ENCODE results near the gene RETN. TPM values are rescaled to one million over a fixed set of nuclear protein-coding genes. Genes with fewer than 3 reads are reported as not detected.

Gene RETN
- total RNA-seq, 1 donor from 2014 or later = not detected

GRCh38 chr19:7709932-7710460 is 41.1 kb downstream of the RETN start:
- H3K36me3 ChIP-seq = no peaks in the 10 kb centered on the region
- intact Hi-C loops (cut with DNase I) = no loop called here
- H3K27ac ChIP-seq = no peak overlapping the region
- no peaks in the 10 kb centered on the region for H3K9me3 ChIP-seq
- TF ChIP-seq CTCF (IDR thresholded peaks at IDR 0.05) (no peak), POLR2AphosphoS5 (IDR thresholded peaks at IDR 0.05; ENCODE audit: insufficient read depth in 1 of 2, low read depth in 1 of 2) (no peak), POLR2A (IDR thresholded peaks at IDR 0.05) (no peak)
- no peaks in the 10 kb centered on the region for H3K27me3 ChIP-seq
- H3K4me1 ChIP-seq = no peaks in the 10 kb centered on the region
- no peak for DNase-seq (ENCODE audit: extremely low spot score in 2 of 2)
- H3K4me3 ChIP-seq = no peak overlapping the region

GRCh38 chr19:7710616-7711015 is 41.8 kb downstream of the RETN start:
- no peaks in the 10 kb centered on the region for H3K27me3 ChIP-seq
- no peaks in the 10 kb centered on the region for H3K9me3 ChIP-seq
- intact Hi-C loops (cut with DNase I) = no loop called here
- TF ChIP-seq POLR2A (IDR thresholded peaks at IDR 0.05) (no peak), CTCF (IDR thresholded peaks at IDR 0.05) (no peak), POLR2AphosphoS5 (IDR thresholded peaks at IDR 0.05; ENCODE audit: insufficient read depth in 1 of 2, low read depth in 1 of 2) (no peak)
- H3K4me3 ChIP-seq = no peak overlapping the region
- H3K27ac ChIP-seq = no peak overlapping the region
- no peaks in the 10 kb centered on the region for H3K36me3 ChIP-seq
- no peak for DNase-seq (ENCODE audit: extremely low spot score in 2 of 2)
- no peaks in the 10 kb centered on the region for H3K4me1 ChIP-seq

- Histone ChIP-seq H3K27me3 (no peaks in the 10 kb centered on the region), H3K36me3 (no peaks in the 10 kb centered on the region)
- intact Hi-C loops (cut with DNase I) = no loop called here
These were observed 46.8 kb downstream of the RETN start for GRCh38 chr19:7715671-7716070.

GRCh38 chr19:7716762-7717161 is 47.9 kb downstream of the RETN start:
- Histone ChIP-seq H3K27ac (no peak overlapping the region), H3K9me3 (no peaks in the 10 kb centered on the region), H3K27me3 (no peaks in the 10 kb centered on the region), H3K4me1 (no peaks in the 10 kb centered on the region), H3K4me3 (no peak overlapping the region), H3K36me3 (no peaks in the 10 kb centered on the region)
- intact Hi-C loops (cut with DNase I) = no loop called here
- TF ChIP-seq POLR2AphosphoS5 (IDR thresholded peaks at IDR 0.05; ENCODE audit: insufficient read depth in 1 of 2, low read depth in 1 of 2) = no peak
- TF ChIP-seq CTCF (IDR thresholded peaks at IDR 0.05) = no peak
- no peak for TF ChIP-seq POLR2A (IDR thresholded peaks at IDR 0.05)
- DNase-seq (ENCODE audit: extremely low spot score in 2 of 2) = no peak

More at GRCh38 chr19:7715671-7716070, 46.8 kb downstream of the RETN start:
- no peak overlapping the region for H3K27ac ChIP-seq
- TF ChIP-seq POLR2A (IDR thresholded peaks at IDR 0.05) (no peak), CTCF (IDR thresholded peaks at IDR 0.05) (no peak), POLR2AphosphoS5 (IDR thresholded peaks at IDR 0.05; ENCODE audit: insufficient read depth in 1 of 2, low read depth in 1 of 2) (no peak)
- H3K4me3 ChIP-seq = no peak overlapping the region
- H3K4me1 ChIP-seq = no peaks in the 10 kb centered on the region
- H3K9me3 ChIP-seq = no peaks in the 10 kb centered on the region
- DNase-seq (ENCODE audit: extremely low spot score in 2 of 2) = no peak

GRCh38 chr19:7718668-7719067 is 49.8 kb downstream of the RETN start:
- H3K36me3 ChIP-seq = no peaks in the 10 kb centered on the region
- H3K9me3 ChIP-seq = no peaks in the 10 kb centered on the region
- no peak overlapping the region for H3K27ac ChIP-seq
- no peaks in the 10 kb centered on the region for H3K4me1 ChIP-seq
- no peak for TF ChIP-seq POLR2AphosphoS5 (IDR thresholded peaks at IDR 0.05; ENCODE audit: insufficient read depth in 1 of 2, low read depth in 1 of 2)
- TF ChIP-seq POLR2A (IDR thresholded peaks at IDR 0.05) = no peak
- no peak for TF ChIP-seq CTCF (IDR thresholded peaks at IDR 0.05)
- no peak overlapping the region for H3K4me3 ChIP-seq
- intact Hi-C loops (cut with DNase I) = no loop called here
- no peak for DNase-seq (ENCODE audit: extremely low spot score in 2 of 2)
- no peaks in the 10 kb centered on the region for H3K27me3 ChIP-seq
